Measurements from ENCODE around the gene S100A5. TPM values are rescaled to one million over a fixed set of nuclear protein-coding genes. Genes with fewer than 3 reads are reported as not detected.

S100A5 gene
- total and polyA plus RNA-seq, 2 experiments from 2014 or later: 0.41 TPM; not detected in 1

DNA sequence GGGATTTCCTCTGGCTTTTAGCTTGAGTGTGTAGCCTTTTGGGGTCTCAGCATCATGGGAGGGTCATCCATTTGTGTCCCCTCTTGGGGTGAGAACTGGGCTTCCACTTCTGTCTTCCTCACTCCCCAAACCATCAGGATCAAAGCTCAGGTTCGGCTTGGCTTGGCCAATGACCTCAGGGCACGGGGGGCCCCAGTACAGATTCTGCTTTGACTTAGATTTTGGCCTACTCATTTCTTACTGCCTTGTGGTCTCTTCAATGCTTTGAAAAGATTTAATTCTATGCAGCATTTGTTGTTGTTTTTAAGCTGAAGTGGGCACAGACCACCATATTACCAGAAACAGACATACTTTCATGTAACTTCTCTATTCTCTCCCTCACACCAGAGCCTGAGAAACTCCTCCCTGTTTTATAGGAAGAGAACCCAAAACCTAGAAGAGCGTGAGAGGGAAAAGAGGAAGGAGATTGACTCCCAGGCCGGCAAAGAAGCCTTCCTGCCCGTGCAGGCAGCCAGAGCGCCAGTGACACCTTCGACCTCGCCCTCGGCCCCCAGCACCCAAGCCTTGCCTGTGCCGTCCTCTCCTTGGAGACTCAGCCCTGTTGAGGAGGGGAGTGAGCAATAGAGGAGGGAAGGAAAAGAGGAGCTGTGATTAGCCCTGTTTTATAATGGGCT lies 10.2 kb upstream of the S100A5 start:
- Histone ChIP-seq H3K4me1 (ENCODE audit: insufficient read depth) (peaks cover 58% of the 10 kb centered on the region), H4K20me1 (ENCODE audit: insufficient read depth) (no peaks in the 10 kb centered on the region), H3K79me2 (ENCODE audit: insufficient read depth) (0 out of 2 replicates have a peak, but pooled peaks cover 10% of the 10 kb centered on the region), H3K36me3 (ENCODE audit: low read depth) (no peaks in the 10 kb centered on the region), H3K4me2 (ENCODE audit: unreplicated experiment) (no peak overlapping the region), H3K9me3 (ENCODE audit: low read depth) (no peaks in the 10 kb centered on the region), H3K9me2 (ENCODE audit: insufficient read depth) (no peaks in the 10 kb centered on the region), H3F3A (ENCODE audit: insufficient read depth) (peaks cover 26% of the 10 kb centered on the region), H3K4me3 (no peak overlapping the region), H3K9ac (no peak overlapping the region), H3K27me3 (replicated peaks; ENCODE audit: insufficient read depth) (no peaks in the 10 kb centered on the region), H2AFZ (no peak overlapping the region), H3K27ac (no peak overlapping the region)
- DNase-seq: no peak
- no peak for TF ChIP-seq EZH2phosphoT487 (IDR thresholded peaks at IDR 0.05; ENCODE audit: insufficient read depth, low read depth)
- no peak for TF ChIP-seq EZH2 (IDR thresholded peaks at IDR 0.05; ENCODE audit: insufficient read depth, poor library complexity, severe bottlenecking)
- 89 to 91% methylated on average over 10 of the region's 10 CpGs for WGBS, 2 experiments (ENCODE audit: low coverage in 1 of 2, low lambda C conversion rate in 2 of 2, missing lambda C conversion rate in 2 of 2)
- in situ Hi-C loops (cut with MboI): no loop called here

DNA sequence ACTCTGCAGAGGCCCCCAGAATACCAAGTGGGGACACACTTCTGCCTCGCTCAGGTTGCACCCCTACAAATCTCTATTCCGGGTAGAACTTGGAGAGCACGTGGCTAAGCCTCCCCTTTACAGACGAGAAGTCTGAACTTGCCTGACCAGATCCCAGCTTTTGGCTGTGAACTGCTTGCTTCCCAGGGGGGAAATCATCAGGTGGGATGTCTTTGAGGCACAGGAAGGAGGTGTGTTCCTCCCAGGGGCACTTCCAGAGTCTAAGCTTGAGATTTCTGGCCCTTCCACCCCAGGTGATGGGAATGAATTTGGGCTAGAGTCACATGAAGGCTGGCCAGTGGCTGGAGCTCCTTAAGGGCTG lies 9.6 kb upstream of the S100A5 start:
- no peak for DNase-seq
- Histone ChIP-seq H3K9me2 (ENCODE audit: insufficient read depth) (no peaks in the 10 kb centered on the region), H3F3A (ENCODE audit: insufficient read depth) (peaks cover 32% of the 10 kb centered on the region), H3K36me3 (ENCODE audit: low read depth) (no peaks in the 10 kb centered on the region), H3K27ac (no peak overlapping the region), H3K4me1 (ENCODE audit: insufficient read depth) (peaks cover 64% of the 10 kb centered on the region), H3K9ac (no peak overlapping the region), H3K79me2 (ENCODE audit: insufficient read depth) (0 out of 2 replicates have a peak, but pooled peaks cover 12% of the 10 kb centered on the region), H3K4me3 (no peak overlapping the region), H3K27me3 (replicated peaks; ENCODE audit: insufficient read depth) (no peaks in the 10 kb centered on the region), H3K4me2 (ENCODE audit: unreplicated experiment) (no peak overlapping the region), H4K20me1 (ENCODE audit: insufficient read depth) (no peaks in the 10 kb centered on the region), H2AFZ (no peak overlapping the region), H3K9me3 (ENCODE audit: low read depth) (no peaks in the 10 kb centered on the region)
- TF ChIP-seq EZH2 (IDR thresholded peaks at IDR 0.05; ENCODE audit: insufficient read depth, poor library complexity, severe bottlenecking) (no peak), EZH2phosphoT487 (IDR thresholded peaks at IDR 0.05; ENCODE audit: insufficient read depth, low read depth) (no peak)
- WGBS, 2 experiments (ENCODE audit: low coverage in 1 of 2, low lambda C conversion rate in 2 of 2, missing lambda C conversion rate in 2 of 2): 82 to 86% methylated on average over 4 of the region's 4 CpGs
- in situ Hi-C loops (cut with MboI): no loop called here

GRCh38 chr1:153549741-153550397 lies 9.1 kb upstream of the S100A5 start:
- no peak overlapping the region for H2AFZ ChIP-seq
- peak overlapping the region; percentile 65 for H3K4me2 ChIP-seq (ENCODE audit: unreplicated experiment)
- H3K9me3 ChIP-seq (ENCODE audit: low read depth): no peaks in the 10 kb centered on the region
- peak overlapping the region; percentile 71 for H3K9ac ChIP-seq
- in situ Hi-C loops (cut with MboI): no loop called here
- no peaks in the 10 kb centered on the region for H3K36me3 ChIP-seq (ENCODE audit: low read depth)
- peak overlapping the region; percentile 86 for H3K27ac ChIP-seq
- 0 out of 2 replicates have a peak, but pooled peaks cover 12% of the 10 kb centered on the region for H3K79me2 ChIP-seq (ENCODE audit: insufficient read depth)
- no peaks in the 10 kb centered on the region for H3K9me2 ChIP-seq (ENCODE audit: insufficient read depth)
- H3K4me3 ChIP-seq: no peak overlapping the region
- whole genome bisulfite sequencing, 2 experiments (ENCODE audit: low coverage in 1 of 2, low lambda C conversion rate in 2 of 2, missing lambda C conversion rate in 2 of 2): 49 to 61% methylated on average over 6 of the region's 6 CpGs
- H3F3A ChIP-seq (ENCODE audit: insufficient read depth): peaks cover 34% of the 10 kb centered on the region
- no peak for DNase-seq
- peaks cover 69% of the 10 kb centered on the region for H3K4me1 ChIP-seq (ENCODE audit: insufficient read depth)
- TF ChIP-seq EZH2phosphoT487 (IDR thresholded peaks at IDR 0.05; ENCODE audit: insufficient read depth, low read depth): no peak
- TF ChIP-seq EZH2 (IDR thresholded peaks at IDR 0.05; ENCODE audit: insufficient read depth, poor library complexity, severe bottlenecking): no peak
- H4K20me1 ChIP-seq (ENCODE audit: insufficient read depth): no peaks in the 10 kb centered on the region
- no peaks in the 10 kb centered on the region for H3K27me3 ChIP-seq (replicated peaks; ENCODE audit: insufficient read depth)

GRCh38 chr1:153548722-153549688 lies 8.3 kb upstream of the S100A5 start, which contains the start of gene S100A3:
Gene S100A3, minus strand, starts transcription at chr1:153549258. Its CDS starts 773 bp downstream, at chr1:153548485.
- Histone ChIP-seq H3K4me1 (ENCODE audit: insufficient read depth) (peaks cover 72% of the 10 kb centered on the region), H3K9me3 (ENCODE audit: low read depth) (no peaks in the 10 kb centered on the region), H3K79me2 (ENCODE audit: insufficient read depth) (peaks cover 20% of the 10 kb centered on the region), H2AFZ (peak within 1 kb of the TSS; percentile 56), H3K4me2 (ENCODE audit: unreplicated experiment) (peak within 1 kb of the TSS; percentile 65), H3K9me2 (ENCODE audit: insufficient read depth) (no peaks in the 10 kb centered on the region), H3K4me3 (peak within 1 kb of the TSS; percentile 28; the same call in 1 of the 2 replicates), H3K27me3 (replicated peaks; ENCODE audit: insufficient read depth) (no peaks in the 10 kb centered on the region), H3K27ac (peak within 1 kb of the TSS; percentile 86), H3K9ac (peak within 1 kb of the TSS; percentile 71), H3K36me3 (ENCODE audit: low read depth) (no peaks in the 10 kb centered on the region), H4K20me1 (ENCODE audit: insufficient read depth) (no peaks in the 10 kb centered on the region), H3F3A (ENCODE audit: insufficient read depth) (peaks cover 31% of the 10 kb centered on the region)
- in situ Hi-C loops (cut with MboI): no loop called here
- DNase-seq: peak; percentile 96
- TF ChIP-seq EZH2phosphoT487 (IDR thresholded peaks at IDR 0.05; ENCODE audit: insufficient read depth, low read depth) (no peak), EZH2 (IDR thresholded peaks at IDR 0.05; ENCODE audit: insufficient read depth, poor library complexity, severe bottlenecking) (no peak)
- WGBS, 2 experiments (ENCODE audit: low coverage in 1 of 2, low lambda C conversion rate in 2 of 2, missing lambda C conversion rate in 2 of 2): 24% methylated on average over 14 of the region's 14 CpGs

Data from GM23248 (cell line).